HCT116 (cell line): Measurements from ENCODE around the gene EIF2B5. TPM values are rescaled to one million over a fixed set of nuclear protein-coding genes. Genes with fewer than 3 reads are reported as not detected.

Experiments
- ATAC-seq: fragments of 200-7000 bp; cut with Tn5 transposase; 2 replicates; pipeline ENCODE4 v1.9.1; 2020; ENCODE audit warnings: mild to moderate bottlenecking, moderate library complexity
- BruUV-seq: library from RNA; stranded (reverse); fragments of 400-500 nt; replicated peaks from 2 replicates; lab custom pipeline; 2021; lab: Mats Ljungman, UMichigan
- CTCF ChIA-PET: fragments of 300-600 bp; sonication (Branson Sonifier 250); formaldehyde crosslinking; loops from one replicate; lab custom pipeline; 2021; ENCODE audit warnings: antibody characterized with exemption; lab: Charles Lee
- POLR2A ChIA-PET: fragments of 300-600, 350-600 bp; sonication (Branson Sonifier 250); formaldehyde crosslinking; loops from one replicate; lab custom pipeline; 2021; ENCODE audit warnings: antibody characterized with exemption; lab: Charles Lee
- RAD21 ChIA-PET, 2 experiments: fragments of 300-600 bp; sonication (Branson Sonifier 250); formaldehyde crosslinking; loops; one replicate each; lab custom pipeline; 2023; ENCODE audit warnings: low total read pairs in 2 of 2; ENCODE audit not compliant: uncharacterized antibody in 2 of 2, unreplicated experiment in 2 of 2, low non-redundant PET in 1 of 2; lab: Charles Lee
- DNase-seq: peaks from one replicate; pipeline ENCODE4 v3.0.0-alpha.2; 2010; ENCODE audit warnings: low read depth, low spot score
- H2AFZ ChIP-seq: fragments of 200-600 bp; shearing (Covaris generic), sonication (generic); 2 replicates; pipeline ENCODE4 v1.6.1; 2017; ENCODE audit warnings: low read depth, mixed run types, mixed read lengths, antibody characterized with exemption, low read length; ENCODE audit not compliant: poor library complexity, severe bottlenecking
- H3K27ac ChIP-seq: 2 replicates; pipeline ENCODE4 v1.5.1; 2012; ENCODE audit warnings: low read depth, low read length
- H3K27me3 ChIP-seq: fragments of 200-600 bp; sonication (generic); 2 replicates; pipeline ENCODE4 v1.6.1; 2016; ENCODE audit warnings: mixed run types, low read length, mixed read lengths; ENCODE audit not compliant: insufficient read depth
- H3K36me3 ChIP-seq, 2 experiments: fragments of 200-500 bp in 1 of 2; fragments of 200-600 bp in 1 of 2; sonication (Bioruptor generic) in 1 of 2; sonication (generic) in 1 of 2; 2 replicates each; pipeline versions ENCODE4 v1.5.1 to v1.6.1; 2014 to 2016; ENCODE audit warnings: low read length in 2 of 2, inconsistent platforms in 1 of 2, mixed read lengths in 1 of 2, mixed run types in 1 of 2; ENCODE audit not compliant: insufficient read depth in 2 of 2, control insufficient read depth in 1 of 2
- H3K4me1 ChIP-seq, 2 experiments: fragments of 200-600 bp in 1 of 2; sonication (generic) in 1 of 2; 2 replicates each; pipeline versions ENCODE4 v1.5.1 to v1.6.1; 2012 to 2017; ENCODE audit warnings: low read length in 2 of 2, inconsistent platforms in 1 of 2, mild to moderate bottlenecking in 1 of 2, mixed read lengths in 1 of 2, mixed run types in 1 of 2, moderate library complexity in 1 of 2; ENCODE audit not compliant: insufficient read depth in 2 of 2, control insufficient read depth in 1 of 2
- H3K4me2 ChIP-seq: fragments of 200-600 bp; sonication (generic); 2 replicates; pipeline ENCODE4 v1.6.1; 2017; ENCODE audit warnings: mixed run types, low read length, mixed read lengths
- H3K4me3 ChIP-seq, 2 experiments: fragments of 200-600 bp in 1 of 2; sonication (generic) in 1 of 2; replicated peaks in 1 of 2; 2 replicates each; pipeline ENCODE4 v1.5.1; 2011 to 2016; ENCODE audit warnings: low read length in 2 of 2, control low read depth in 1 of 2, low read depth in 1 of 2, mild to moderate bottlenecking in 1 of 2, mixed read lengths in 1 of 2, mixed run types in 1 of 2
- H3K79me2 ChIP-seq: fragments of 200-600 bp; sonication (generic); 2 replicates; pipeline ENCODE4 v1.6.1; 2017; ENCODE audit warnings: mild to moderate bottlenecking, mixed run types, low read length, moderate library complexity, mixed read lengths; ENCODE audit not compliant: insufficient read depth
- H3K9ac ChIP-seq: fragments of 200-600 bp; sonication (generic); 2 replicates; pipeline ENCODE4 v1.6.1; 2016; ENCODE audit warnings: low read length, mixed read lengths
- H3K9me2 ChIP-seq: fragments of 200-600 bp; sonication (generic), shearing (Covaris generic); 2 replicates; pipeline ENCODE4 v1.6.1; 2017; ENCODE audit warnings: mixed run types, mild to moderate bottlenecking, moderate library complexity; ENCODE audit not compliant: insufficient read depth
- H3K9me3 ChIP-seq, 2 experiments: fragments of 200-500 bp in 1 of 2; fragments of 200-600 bp in 1 of 2; sonication (Bioruptor generic) in 1 of 2; sonication (generic) in 1 of 2; 2 replicates each; pipeline ENCODE4 v1.6.1; 2014 to 2017; ENCODE audit warnings: low read length in 2 of 2, mixed read lengths in 2 of 2, inconsistent platforms in 1 of 2, low read depth in 1 of 2, mild to moderate bottlenecking in 1 of 2, mixed run types in 1 of 2, moderate library complexity in 1 of 2; ENCODE audit not compliant: control insufficient read depth in 1 of 2, insufficient read depth in 1 of 2
- H4K20me1 ChIP-seq: fragments of 200-600 bp; sonication (generic), shearing (Covaris generic); 2 replicates; pipeline ENCODE4 v1.6.1; 2017; ENCODE audit warnings: mixed run types, mild to moderate bottlenecking, moderate library complexity; ENCODE audit not compliant: insufficient read depth
- CBX3 ChIP-seq: IDR thresholded peaks from 2 replicates; pipeline ENCODE4 v1.6.1; 2012; ENCODE audit warnings: low read depth
- CEBPB ChIP-seq: IDR thresholded peaks from 2 replicates; pipeline ENCODE4 v1.6.1; 2012; ENCODE audit warnings: low read depth
- CTCF ChIP-seq, 3 experiments: fragments of 200-600 bp in 1 of 3; sonication (generic) in 1 of 3; IDR thresholded peaks in 2 of 3; conservative IDR thresholded peaks in 1 of 3; 2 replicates each; pipeline ENCODE4 v1.5.1; 2012 to 2017; ENCODE audit warnings: low read depth in 2 of 3, low read length in 2 of 3, antibody characterized with exemption in 1 of 3, borderline replicate concordance in 1 of 3, control low read depth in 1 of 3, mild to moderate bottlenecking in 1 of 3, mixed read lengths in 1 of 3, mixed run types in 1 of 3, moderate library complexity in 1 of 3; ENCODE audit not compliant: insufficient read depth in 1 of 3
- EGR1 ChIP-seq: IDR thresholded peaks from 2 replicates; pipeline ENCODE4 v1.6.1; 2012; ENCODE audit warnings: low read depth
- ELF1 ChIP-seq: IDR thresholded peaks from 2 replicates; pipeline ENCODE4 v1.6.1; 2012; ENCODE audit warnings: low read depth, borderline replicate concordance
- FOSL1 ChIP-seq: IDR thresholded peaks from 2 replicates; pipeline ENCODE4 v1.6.1; 2012; ENCODE audit warnings: low read depth
- JUND ChIP-seq: IDR thresholded peaks from 2 replicates; pipeline ENCODE4 v1.6.1; 2012
- MAX ChIP-seq: IDR thresholded peaks from 2 replicates; pipeline ENCODE4 v1.6.1; 2012
- POLR2A ChIP-seq: IDR thresholded peaks from 2 replicates; pipeline ENCODE4 v1.7.0; 2011; ENCODE audit warnings: borderline replicate concordance; ENCODE audit not compliant: insufficient read depth, insufficient read length; ENCODE audit errors: extremely low read depth
- POLR2AphosphoS5 ChIP-seq: IDR thresholded peaks from 2 replicates; pipeline ENCODE4 v1.6.1; 2011; ENCODE audit warnings: mild to moderate bottlenecking, low read depth, low read length, moderate library complexity
- REST ChIP-seq: IDR thresholded peaks from 2 replicates; pipeline ENCODE4 v1.6.1; 2012; ENCODE audit warnings: low read depth
- SIN3A ChIP-seq: IDR thresholded peaks from 2 replicates; pipeline ENCODE4 v1.6.1; 2012; ENCODE audit warnings: low read depth
- SP1 ChIP-seq: IDR thresholded peaks from 2 replicates; pipeline ENCODE4 v1.6.1; 2012; ENCODE audit warnings: low read depth
- SRF ChIP-seq: IDR thresholded peaks from 2 replicates; pipeline ENCODE4 v1.6.1; 2012; ENCODE audit warnings: low read depth
- TCF7L2 ChIP-seq: IDR thresholded peaks from 2 replicates; pipeline ENCODE4 v1.7.0; 2011; ENCODE audit warnings: borderline replicate concordance, inconsistent platforms; ENCODE audit not compliant: insufficient read depth, insufficient read length; ENCODE audit errors: extremely low read depth
- ZBTB33 ChIP-seq: IDR thresholded peaks from 2 replicates; pipeline ENCODE4 v1.6.1; 2011; ENCODE audit warnings: mild to moderate bottlenecking, low read length, moderate library complexity; ENCODE audit not compliant: insufficient replicate concordance; ENCODE audit errors: extremely low read depth
- ZFX ChIP-seq: fragments of 450-650 bp; IDR thresholded peaks from 2 replicates; pipeline ENCODE4 v1.6.1; 2017
- ZNF274 ChIP-seq: fragments of 200-500 bp; sonication (Bioruptor generic); IDR thresholded peaks from 2 replicates; pipeline ENCODE4 v1.6.1; 2014; ENCODE audit warnings: mild to moderate bottlenecking, low read depth, low read length, inconsistent platforms
- intact Hi-C: fragments of 100-400 bp; cut with micrococcal nuclease; formaldehyde crosslinking; loops from 2 replicates; pipeline ENCODE4 v1.10.0; 2022
- total RNA-seq: library from RNA; stranded (reverse); gene quantifications from one replicate; pipeline ENCODE4 v1.2.1, GENCODE V29; 2021; ENCODE audit not compliant: unreplicated experiment

EIF2B5 gene
- total RNA-seq, 1 experiment from 2014 or later: 50.3 TPM

- Histone ChIP-seq H3K9ac (peak within 1 kb of the TSS; percentile 96), H3K27me3 (no peaks in the 10 kb centered on the region), H3K79me2 (peaks cover 51% of the 10 kb centered on the region), H3K27ac (peak within 1 kb of the TSS; percentile 92), H2AFZ (no peak within 1 kb of the TSS), H4K20me1 (no peaks in the 10 kb centered on the region), H3K36me3 (peaks cover 17 to 31% of the 10 kb centered on the region in 2 experiments), H3K4me3 (peak within 1 kb of the TSS; percentile 96), H3K9me2 (no peaks in the 10 kb centered on the region), H3K4me1 (peaks cover 10 to 30% of the 10 kb centered on the region in 2 experiments), H3K4me2 (peak within 1 kb of the TSS; percentile 89), H3K9me3 (no peaks in the 10 kb centered on the region)
- ChIA-PET RAD21 (interaction anchor here (0.7 kb wide), 2 partner anchors 59 to 62 kb away, joined by 3 to 4 read pairs; no protein-coding TSS in a partner anchor), CTCF (interaction anchor here (0.8 to 1.0 kb wide), 2 partner anchors 46 to 56 kb away, joined by 3 read pairs; no protein-coding TSS in a partner anchor), POLR2A (interaction anchor here (0.6 to 1.7 kb wide), 5 partner anchors 11 to 86 kb away, joined by 3 to 6 read pairs (median 3); partner anchors contain the start of gene ABCF3)
- peak; percentile 98 for DNase-seq
- BruUV-seq: no TSS peak
- intact Hi-C loops: loop anchor here (2.0 kb wide), 1 partner anchor 40 kb away; the partner anchor contains the start of gene EIF2B5
- ATAC-seq: peak; percentile 83
- TF ChIP-seq SP1 (no peak), CBX3 (no peak), ZFX (peak; percentile 37; the same call in 1 of the 2 replicates), MAX (no peak), JUND (no peak), POLR2AphosphoS5 (peak; percentile 94), FOSL1 (no peak), ZNF274 (no peak), TCF7L2 (peak; percentile 30), SIN3A (no peak), CTCF (IDR thresholded peaks at IDR 0.05 in 2 of 3, conservative IDR thresholded peaks at IDR 0.05 in 1 of 3; ENCODE audit: borderline replicate concordance in 1 of 3, insufficient read depth in 1 of 3, low read depth in 2 of 3, low read length in 2 of 3) (no peak), REST (no peak), EGR1 (no peak), ELF1 (no peak), POLR2A (peak; percentile 37), SRF (no peak), ZBTB33 (peak; percentile 77), CEBPB (no peak)
Observed at GRCh38 chr3:184174646-184175492, 39.7 kb downstream of the EIF2B5 start, which contains the start of gene AP2M1. AP2M1 (plus strand) TSS chr3:184174855; CDS start chr3:184176994, 2,139 bp downstream.
